ENCODE data around the gene SLAIN2. TPM values are rescaled to one million over a fixed set of nuclear protein-coding genes. Genes with fewer than 3 reads are reported as not detected.
"Not testable (repeated sequence)": the region's sequence is repeated elsewhere in the genome, so short reads cannot be mapped to it uniquely, and the experiment has no call there.

SLAIN2 gene
- total and polyA plus RNA-seq, 2 experiments from 2014 or later = 21.9 to 27.9 TPM

DNA sequence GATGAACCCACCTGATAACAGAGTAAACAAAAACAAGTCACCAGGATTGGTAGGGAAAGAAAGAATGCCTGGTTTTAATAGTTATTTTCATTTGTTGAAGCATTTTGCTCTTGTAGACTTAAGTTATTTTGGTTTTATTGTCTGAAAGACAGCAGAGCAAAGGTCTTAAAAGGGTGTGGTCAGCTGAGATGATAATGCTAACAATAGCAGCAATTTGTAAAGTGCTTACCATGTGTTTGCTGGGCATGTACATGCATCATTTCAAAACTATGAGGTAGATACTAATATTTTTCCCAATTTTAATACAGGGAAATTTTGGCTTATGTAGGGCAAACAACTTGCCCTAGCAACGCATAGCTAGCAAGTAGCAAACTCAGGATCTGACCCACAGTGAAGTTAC is 95.0 kb downstream of the SLAIN2 start:
- Mint-ChIP-seq H3K4me3 (no peak overlapping the region), H3K36me3 (ENCODE audit: low read depth) (no peaks in the 10 kb centered on the region), H3K27ac (no peak overlapping the region), H3K27me3 (ENCODE audit: insufficient read depth, low read depth, poor library complexity) (no peaks in the 10 kb centered on the region), H3K9me3 (no peaks in the 10 kb centered on the region), H3K4me1 (peaks cover 16% of the 10 kb centered on the region)
- no peak overlapping the region for H3K4me2 ChIP-seq
- no peak for TF ChIP-seq EZH2phosphoT487 (IDR thresholded peaks at IDR 0.05; ENCODE audit: unreplicated experiment)
- no peak for TF ChIP-seq ZNF331 (CRISPR knock-in tag; IDR thresholded peaks at IDR 0.05; ENCODE audit: low read depth)
- TF ChIP-seq, protein P1, sequence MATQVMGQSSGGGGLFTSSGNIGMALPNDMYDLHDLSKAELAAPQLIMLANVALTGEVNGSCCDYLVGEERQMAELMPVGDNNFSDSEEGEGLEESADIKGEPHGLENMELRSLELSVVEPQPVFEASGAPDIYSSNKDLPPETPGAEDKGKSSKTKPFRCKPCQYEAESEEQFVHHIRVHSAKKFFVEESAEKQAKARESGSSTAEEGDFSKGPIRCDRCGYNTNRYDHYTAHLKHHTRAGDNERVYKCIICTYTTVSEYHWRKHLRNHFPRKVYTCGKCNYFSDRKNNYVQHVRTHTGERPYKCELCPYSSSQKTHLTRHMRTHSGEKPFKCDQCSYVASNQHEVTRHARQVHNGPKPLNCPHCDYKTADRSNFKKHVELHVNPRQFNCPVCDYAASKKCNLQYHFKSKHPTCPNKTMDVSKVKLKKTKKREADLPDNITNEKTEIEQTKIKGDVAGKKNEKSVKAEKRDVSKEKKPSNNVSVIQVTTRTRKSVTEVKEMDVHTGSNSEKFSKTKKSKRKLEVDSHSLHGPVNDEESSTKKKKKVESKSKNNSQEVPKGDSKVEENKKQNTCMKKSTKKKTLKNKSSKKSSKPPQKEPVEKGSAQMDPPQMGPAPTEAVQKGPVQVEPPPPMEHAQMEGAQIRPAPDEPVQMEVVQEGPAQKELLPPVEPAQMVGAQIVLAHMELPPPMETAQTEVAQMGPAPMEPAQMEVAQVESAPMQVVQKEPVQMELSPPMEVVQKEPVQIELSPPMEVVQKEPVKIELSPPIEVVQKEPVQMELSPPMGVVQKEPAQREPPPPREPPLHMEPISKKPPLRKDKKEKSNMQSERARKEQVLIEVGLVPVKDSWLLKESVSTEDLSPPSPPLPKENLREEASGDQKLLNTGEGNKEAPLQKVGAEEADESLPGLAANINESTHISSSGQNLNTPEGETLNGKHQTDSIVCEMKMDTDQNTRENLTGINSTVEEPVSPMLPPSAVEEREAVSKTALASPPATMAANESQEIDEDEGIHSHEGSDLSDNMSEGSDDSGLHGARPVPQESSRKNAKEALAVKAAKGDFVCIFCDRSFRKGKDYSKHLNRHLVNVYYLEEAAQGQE (IDR thresholded peaks at IDR 0.05; ENCODE audit: unreplicated experiment) = no peak
- no peak for TF ChIP-seq EZH2 (IDR thresholded peaks at IDR 0.05; ENCODE audit: low read depth, unreplicated experiment)
- TF ChIP-seq, protein P2, sequence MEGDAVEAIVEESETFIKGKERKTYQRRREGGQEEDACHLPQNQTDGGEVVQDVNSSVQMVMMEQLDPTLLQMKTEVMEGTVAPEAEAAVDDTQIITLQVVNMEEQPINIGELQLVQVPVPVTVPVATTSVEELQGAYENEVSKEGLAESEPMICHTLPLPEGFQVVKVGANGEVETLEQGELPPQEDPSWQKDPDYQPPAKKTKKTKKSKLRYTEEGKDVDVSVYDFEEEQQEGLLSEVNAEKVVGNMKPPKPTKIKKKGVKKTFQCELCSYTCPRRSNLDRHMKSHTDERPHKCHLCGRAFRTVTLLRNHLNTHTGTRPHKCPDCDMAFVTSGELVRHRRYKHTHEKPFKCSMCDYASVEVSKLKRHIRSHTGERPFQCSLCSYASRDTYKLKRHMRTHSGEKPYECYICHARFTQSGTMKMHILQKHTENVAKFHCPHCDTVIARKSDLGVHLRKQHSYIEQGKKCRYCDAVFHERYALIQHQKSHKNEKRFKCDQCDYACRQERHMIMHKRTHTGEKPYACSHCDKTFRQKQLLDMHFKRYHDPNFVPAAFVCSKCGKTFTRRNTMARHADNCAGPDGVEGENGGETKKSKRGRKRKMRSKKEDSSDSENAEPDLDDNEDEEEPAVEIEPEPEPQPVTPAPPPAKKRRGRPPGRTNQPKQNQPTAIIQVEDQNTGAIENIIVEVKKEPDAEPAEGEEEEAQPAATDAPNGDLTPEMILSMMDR (conservative IDR thresholded peaks at IDR 0.05; ENCODE audit: low read depth in 2 of 2) = no peak
- no peak for TF ChIP-seq JUNB (IDR thresholded peaks at IDR 0.05; ENCODE audit: unreplicated experiment)
- no peak for TF ChIP-seq STAT1 (IDR thresholded peaks at IDR 0.05; ENCODE audit: unreplicated experiment)
- TF ChIP-seq NANOG (IDR thresholded peaks at IDR 0.05; ENCODE audit: borderline replicate concordance) = no peak
- ATAC-seq = no peak
- peaks cover 3% of the 10 kb centered on the region; the same call in 1 of the 2 replicates for H3K4me1 ChIP-seq (ENCODE audit: insufficient read depth)
- DNase-seq (ENCODE audit: low spot score) = no peak
- H2AFZ ChIP-seq = no peak overlapping the region
- H4K20me1 ChIP-seq (replicated peaks; ENCODE audit: insufficient read depth) = no peaks in the 10 kb centered on the region
- H3K36me3 ChIP-seq (ENCODE audit: insufficient read depth) = no peaks in the 10 kb centered on the region
- no peaks in the 10 kb centered on the region for H3K79me2 ChIP-seq (replicated peaks; ENCODE audit: insufficient read depth)
- no peaks in the 10 kb centered on the region for H3K27me3 ChIP-seq (ENCODE audit: insufficient read depth)
- H3K4me3 ChIP-seq = no peak overlapping the region
- H3K9me2 ChIP-seq (ENCODE audit: insufficient read depth) = peaks cover 9% of the 10 kb centered on the region; the same call in 1 of the 2 replicates
- H3K27ac ChIP-seq (ENCODE audit: low read depth) = no peak overlapping the region
- no peaks in the 10 kb centered on the region for H3F3A ChIP-seq (replicated peaks; ENCODE audit: low read depth)

DNA sequence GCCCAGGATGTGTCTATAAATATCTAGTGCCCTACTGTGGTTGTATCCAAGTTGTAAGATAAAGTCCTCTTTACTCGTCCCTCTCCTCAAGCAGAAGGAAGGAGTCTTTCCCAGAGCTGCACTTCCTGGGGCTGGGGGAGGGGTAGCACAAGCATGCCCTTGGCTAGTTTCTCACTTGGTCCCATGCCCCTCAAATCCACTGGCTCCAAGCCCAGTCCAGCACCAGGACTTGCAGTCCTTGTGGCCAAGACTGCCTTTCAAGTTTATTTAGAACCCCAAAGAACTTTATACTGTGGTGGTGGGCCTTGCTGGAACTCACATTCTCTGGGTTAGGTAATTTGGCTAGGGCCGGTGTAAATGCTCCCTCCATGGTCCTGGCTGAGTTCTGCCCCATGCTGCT is 98.7 kb downstream of the SLAIN2 start:
- no peaks in the 10 kb centered on the region for H3K36me3 ChIP-seq (ENCODE audit: insufficient read depth)
- no peaks in the 10 kb centered on the region for H3K27me3 ChIP-seq (ENCODE audit: insufficient read depth)
- no peaks in the 10 kb centered on the region for H3K36me3 Mint-ChIP-seq (ENCODE audit: low read depth)
- H3K9me3 Mint-ChIP-seq = no peaks in the 10 kb centered on the region
- H3K27me3 Mint-ChIP-seq (ENCODE audit: insufficient read depth, low read depth, poor library complexity) = no peaks in the 10 kb centered on the region
- 0 out of 2 replicates have a peak overlapping the region, but pooled peaks have one; percentile 13 for H3K27ac Mint-ChIP-seq
- H3K79me2 ChIP-seq (replicated peaks; ENCODE audit: insufficient read depth) = no peaks in the 10 kb centered on the region
- TF ChIP-seq POLR2AphosphoS5 (IDR thresholded peaks at IDR 0.05; ENCODE audit: low read depth) (no peak), STAT1 (IDR thresholded peaks at IDR 0.05; ENCODE audit: unreplicated experiment) (no peak), ZNF331 (CRISPR knock-in tag; IDR thresholded peaks at IDR 0.05; ENCODE audit: low read depth) (no peak), ZNF114 (CRISPR knock-in tag; IDR thresholded peaks at IDR 0.05) (no peak)
- TF ChIP-seq, protein P1 (IDR thresholded peaks at IDR 0.05; ENCODE audit: unreplicated experiment) = no peak
- H3K4me3 ChIP-seq = no peak overlapping the region
- peak overlapping the region; percentile 91; the same call in 1 of the 2 replicates for H2AFZ ChIP-seq
- ATAC-seq (peak; percentile 36; the same call in 1 of the 3 replicates), DNase-seq (ENCODE audit: low spot score) (no peak)
- H3K9me2 ChIP-seq (ENCODE audit: insufficient read depth) = peaks cover 9% of the 10 kb centered on the region; the same call in 1 of the 2 replicates
- no peak overlapping the region for H3K4me2 ChIP-seq
- H4K20me1 ChIP-seq (replicated peaks; ENCODE audit: insufficient read depth) = no peaks in the 10 kb centered on the region
- H3K4me1 Mint-ChIP-seq = peaks cover 9% of the 10 kb centered on the region; the same call in 2 of the 3 replicates
- H3K27ac ChIP-seq (ENCODE audit: low read depth) = no peak overlapping the region
- peaks cover 3% of the 10 kb centered on the region; the same call in 1 of the 2 replicates for H3K4me1 ChIP-seq (ENCODE audit: insufficient read depth)
- no peak overlapping the region for H3K4me3 Mint-ChIP-seq
- H3F3A ChIP-seq (replicated peaks; ENCODE audit: low read depth) = no peaks in the 10 kb centered on the region

DNA sequence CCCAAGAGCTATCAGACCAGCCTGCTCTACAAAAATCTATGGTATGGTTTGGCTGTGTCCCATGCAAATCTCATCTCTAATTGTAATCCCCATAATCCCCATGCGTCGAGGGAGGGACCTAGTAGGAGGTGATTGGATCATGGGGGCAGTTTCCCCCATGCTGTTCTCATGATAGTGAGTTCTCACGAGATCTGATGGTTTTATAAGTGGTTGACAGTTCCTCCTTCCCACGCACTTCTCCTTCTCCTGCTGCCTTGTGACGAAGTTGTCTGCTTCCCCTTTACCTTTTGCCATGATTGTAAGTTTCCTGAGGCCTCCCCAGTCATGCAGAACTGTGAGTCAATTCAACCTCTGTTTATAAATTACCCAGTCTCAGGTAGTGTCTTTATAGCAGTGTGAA is 99.6 kb downstream of the SLAIN2 start:
- H3K9me3 Mint-ChIP-seq; H3K36me3 ChIP-seq (ENCODE audit: insufficient read depth); H3K36me3 Mint-ChIP-seq (ENCODE audit: low read depth); H3K27ac ChIP-seq (ENCODE audit: low read depth); H3K27me3 Mint-ChIP-seq (ENCODE audit: insufficient read depth, low read depth, poor library complexity); H3K79me2 ChIP-seq (replicated peaks; ENCODE audit: insufficient read depth); H3K4me2 ChIP-seq; DNase-seq (ENCODE audit: low spot score); H3K4me1 ChIP-seq (ENCODE audit: insufficient read depth); H2AFZ ChIP-seq; H3K4me1 Mint-ChIP-seq; H3K4me3 ChIP-seq; H3K27me3 ChIP-seq (ENCODE audit: insufficient read depth); H4K20me1 ChIP-seq (replicated peaks; ENCODE audit: insufficient read depth); H3K27ac Mint-ChIP-seq; ATAC-seq; H3K9me2 ChIP-seq (ENCODE audit: insufficient read depth); H3F3A ChIP-seq (replicated peaks; ENCODE audit: low read depth); H3K4me3 Mint-ChIP-seq: not testable (repeated sequence)

Data from GM23338 (cell line).